HG03135 (cell line): ENCODE measurements around the gene RNASEL.

Experiments used
- ATAC-seq: cut with Tn5 transposase; IDR thresholded peaks from one replicate; pipeline ENCODE4 v1.9.1; 2021; ENCODE audit warnings: mild to moderate bottlenecking, moderate library complexity; ENCODE audit not compliant: unreplicated experiment

Gene RNASEL

DNA sequence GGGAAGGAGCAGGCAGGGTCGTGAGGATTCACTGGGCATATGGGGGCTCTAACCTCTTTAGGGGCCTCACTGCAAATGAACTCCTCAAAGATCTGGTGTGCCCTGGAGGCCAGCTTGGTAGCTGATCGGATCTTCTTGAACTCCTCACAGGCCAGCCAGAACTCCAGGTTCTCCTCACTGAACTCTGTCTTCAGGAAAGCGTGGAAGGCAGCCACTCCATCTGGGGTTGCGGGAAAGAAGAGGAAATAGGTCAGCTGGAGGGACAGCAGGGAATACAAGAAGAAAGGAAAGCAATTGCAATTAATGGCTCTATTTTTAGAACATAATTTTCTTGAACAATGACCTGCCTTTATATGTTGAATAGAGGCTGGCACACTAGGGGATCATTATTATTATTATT lies 12.9 kb upstream of the RNASEL start:
- no peak for ATAC-seq

- ATAC-seq: no peak
These were observed 12.3 kb upstream of the RNASEL start for GRCh38 chr1:182601416-182601786.

DNA sequence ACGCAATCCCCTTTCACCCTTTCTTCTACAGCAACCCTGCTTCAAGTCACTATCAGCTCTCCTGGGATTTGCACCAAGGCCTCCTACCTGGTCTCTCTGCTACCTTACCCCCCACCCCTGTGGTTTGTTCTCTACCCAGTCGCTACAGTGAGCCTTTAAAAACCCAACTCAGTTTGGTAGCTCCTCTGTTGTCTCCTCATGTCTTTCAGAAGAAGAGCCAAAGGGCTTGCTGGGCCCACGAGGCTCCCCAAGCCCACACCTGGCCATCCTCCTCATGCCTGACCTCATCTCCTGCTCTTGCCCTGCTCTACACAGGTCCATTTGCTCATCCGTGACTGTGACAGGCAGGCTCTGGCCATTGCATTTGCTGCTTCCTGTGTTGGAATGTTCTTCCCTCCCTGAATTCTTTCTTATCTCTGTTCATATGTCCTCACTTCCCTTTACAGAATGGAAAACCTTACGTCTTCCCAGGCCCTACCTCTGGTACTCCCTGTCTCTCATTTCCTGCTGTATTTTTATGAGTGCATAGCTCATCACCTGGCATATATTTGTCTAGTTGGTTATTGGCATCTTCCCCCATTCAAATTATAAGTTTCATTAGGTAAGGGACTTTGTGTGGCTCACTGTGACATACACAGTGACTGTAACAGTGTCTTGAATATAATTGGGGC lies 11.8 kb upstream of the RNASEL start:
- ATAC-seq: no peak

GRCh38 chr1:182600036-182600713 lies 11.1 kb upstream of the RNASEL start:
- no peak for ATAC-seq

GRCh38 chr1:182599339-182599738 lies 10.3 kb upstream of the RNASEL start:
- ATAC-seq: no peak

- ATAC-seq: no peak
These were observed 9.2 kb upstream of the RNASEL start for GRCh38 chr1:182598296-182598695.

DNA sequence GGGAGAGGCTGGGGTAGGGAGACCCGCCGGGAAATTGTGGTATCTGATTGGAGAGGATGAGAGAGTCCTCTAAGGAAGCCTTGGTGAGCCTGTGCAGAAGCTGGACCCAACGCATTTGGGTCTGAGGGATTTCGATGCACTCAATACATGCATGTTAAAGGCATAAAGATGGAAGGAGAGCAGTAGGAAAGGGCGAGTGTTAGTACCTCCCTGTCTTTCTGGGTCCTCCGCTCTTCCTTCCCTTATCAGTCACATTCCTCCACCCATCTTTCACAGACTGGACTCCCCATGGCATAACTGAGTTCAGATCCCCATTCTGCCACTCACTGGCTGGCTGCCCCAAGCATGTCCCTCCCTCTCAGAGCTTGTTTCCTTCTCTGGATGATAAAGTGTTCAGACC lies 7.9 kb upstream of the RNASEL start:
- ATAC-seq: no peak

- ATAC-seq: no peak
These were observed 6.7 kb upstream of the RNASEL start for GRCh38 chr1:182595641-182596240.

- no peak for ATAC-seq
These were observed 875 bp upstream of the RNASEL start for GRCh38 chr1:182589931-182590330.

DNA sequence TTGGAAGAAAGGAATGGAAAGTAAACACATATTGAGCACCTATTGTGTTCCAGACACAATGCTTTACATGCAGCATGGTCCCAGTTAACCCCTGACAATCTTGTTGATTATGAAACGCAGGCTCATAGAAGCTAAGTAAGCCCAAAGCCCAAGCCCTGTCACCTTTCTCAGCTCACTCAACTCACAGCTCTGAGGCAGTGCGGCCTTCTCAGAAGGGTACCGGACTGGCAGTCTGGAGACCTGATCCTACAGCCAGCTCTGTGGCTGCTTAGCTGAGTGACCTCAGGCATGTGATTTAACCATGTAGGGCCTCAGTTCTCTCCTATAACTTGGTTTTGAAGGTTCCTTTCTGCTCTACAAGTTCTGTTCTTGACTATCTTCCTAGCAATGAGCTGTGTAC lies 464 bp upstream of the RNASEL start:
- no peak for ATAC-seq

DNA sequence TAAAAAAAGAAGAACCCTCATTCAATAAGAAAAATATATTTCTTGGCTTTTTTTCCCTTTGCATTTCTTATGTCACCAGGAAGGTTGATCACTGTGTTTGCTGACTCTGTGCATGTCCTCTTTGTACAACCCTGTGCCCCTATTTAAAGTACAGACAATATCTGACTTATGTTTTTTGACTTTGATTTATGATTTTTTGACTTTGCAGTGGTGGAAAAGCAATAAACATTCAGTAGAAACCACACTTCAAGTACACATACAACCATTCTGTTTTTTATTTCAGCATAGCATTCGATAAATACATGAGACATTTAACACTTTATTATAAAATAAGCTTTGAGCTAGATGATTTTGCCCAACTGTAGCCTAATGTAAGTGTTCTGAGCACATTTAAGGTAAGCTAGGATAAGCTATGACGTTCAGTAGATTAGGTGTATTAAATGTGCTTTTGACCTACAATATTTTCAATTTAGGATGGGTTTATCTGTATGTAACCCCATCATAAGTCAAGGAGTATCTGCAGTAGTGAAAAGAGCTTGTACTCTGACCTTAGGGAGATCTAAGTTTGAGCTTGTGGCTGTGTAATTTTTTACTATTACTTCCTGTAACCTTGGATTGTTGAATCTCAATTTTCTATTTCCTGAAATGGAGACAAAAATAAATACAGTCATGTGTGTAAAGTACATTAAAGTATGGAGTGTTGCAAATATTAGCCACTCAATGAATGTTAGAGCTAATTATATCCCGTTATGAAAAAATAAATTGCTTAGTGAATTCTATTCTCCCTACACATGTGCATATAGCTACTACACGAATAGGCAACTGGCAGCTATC lies 1.2 kb downstream of the RNASEL start:
- no peak for ATAC-seq

DNA sequence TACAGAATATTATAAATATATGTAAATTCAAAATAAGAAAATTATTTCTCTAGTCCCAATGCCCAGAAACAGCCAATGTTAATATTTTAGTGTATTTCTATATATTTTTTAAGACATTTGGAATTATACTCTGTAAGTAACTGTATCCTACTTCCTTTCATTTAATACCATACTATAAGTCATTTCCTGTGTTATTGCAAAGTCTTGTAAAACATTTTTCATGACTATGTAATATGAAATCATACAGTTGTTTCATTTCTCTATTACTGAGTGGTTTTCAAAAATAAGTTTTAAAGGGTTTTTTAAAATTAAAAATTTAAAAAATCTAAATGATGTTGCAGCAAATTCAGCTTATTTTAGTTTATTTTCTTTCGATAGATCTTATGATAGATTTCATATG lies 2.0 kb downstream of the RNASEL start:
- no peak for ATAC-seq

GRCh38 chr1:182586380-182586779 lies 2.7 kb downstream of the RNASEL start:
- ATAC-seq: no peak

- ATAC-seq: no peak
These were observed 4.3 kb downstream of the RNASEL start for GRCh38 chr1:182584746-182585145.

GRCh38 chr1:182580736-182581135 lies 8.3 kb downstream of the RNASEL start:
- ATAC-seq: no peak

DNA sequence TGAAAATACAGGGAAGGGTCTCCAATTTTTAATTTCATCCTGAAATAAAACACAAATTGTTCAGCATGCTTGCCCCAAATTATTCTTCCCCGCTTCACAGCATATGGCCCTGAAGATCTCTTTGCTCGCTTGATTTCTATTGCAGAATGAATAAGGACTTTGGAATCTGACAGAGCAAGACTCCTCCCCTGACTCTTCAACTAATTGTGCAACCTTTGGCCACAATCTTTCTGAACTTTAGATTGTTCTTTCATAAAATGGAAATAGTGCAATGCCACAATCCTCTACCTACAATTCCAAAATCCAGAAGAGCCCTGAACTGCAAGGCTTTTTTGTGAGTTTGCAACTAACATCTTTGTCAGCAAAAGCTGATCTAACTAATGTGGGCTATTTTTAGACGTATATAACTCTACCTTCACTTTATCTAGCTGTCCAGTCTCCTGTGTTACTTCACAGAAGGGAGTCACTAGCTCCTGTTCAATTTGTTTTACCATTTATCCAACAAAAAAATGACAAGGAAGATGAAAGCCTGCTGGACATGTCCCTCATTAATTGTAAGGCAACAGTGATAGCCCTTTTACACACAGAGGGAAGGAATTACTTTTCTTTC lies 13.4 kb downstream of the RNASEL start:
- no peak for ATAC-seq

DNA sequence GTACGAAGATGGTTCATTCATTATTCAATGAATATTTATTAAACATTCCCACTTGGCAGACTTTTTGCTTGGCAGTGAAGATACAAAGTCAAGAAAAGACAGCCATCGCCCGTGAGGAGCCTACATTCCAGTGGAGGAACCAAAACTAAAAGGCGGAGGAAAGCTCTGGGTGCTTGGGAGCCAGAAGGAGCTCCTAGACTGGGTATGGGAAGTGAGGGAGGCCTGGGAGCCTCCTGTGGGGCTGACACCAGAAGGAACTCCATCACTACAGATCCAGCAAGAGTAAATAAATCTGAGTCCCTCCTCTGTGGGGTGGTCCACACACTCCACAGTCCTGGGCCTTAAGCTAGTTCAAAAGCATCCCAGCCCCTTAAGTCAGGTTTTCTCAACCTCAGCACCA lies 14.9 kb downstream of the RNASEL start:
- ATAC-seq: no peak

DNA sequence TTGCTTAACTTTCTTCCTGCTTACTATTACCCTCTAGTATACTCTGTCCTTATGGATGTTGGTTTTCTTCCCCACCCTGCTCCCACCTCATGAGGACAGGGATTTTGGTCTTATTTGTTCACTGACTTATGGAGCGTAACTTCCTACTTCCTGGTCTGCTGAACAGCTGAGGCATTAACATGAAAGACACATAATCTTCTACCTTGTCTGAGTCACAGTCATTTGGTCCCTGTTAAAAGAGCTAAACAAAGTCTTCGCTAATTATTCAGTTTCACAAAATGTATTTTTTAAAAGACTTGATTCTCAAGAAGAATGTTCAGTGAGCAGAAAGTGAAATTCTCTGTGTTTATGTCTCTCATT lies 18.5 kb downstream of the RNASEL start:
- ATAC-seq: no peak

- ATAC-seq: no peak
These were observed 19.0 kb downstream of the RNASEL start for GRCh38 chr1:182569939-182570610.

DNA sequence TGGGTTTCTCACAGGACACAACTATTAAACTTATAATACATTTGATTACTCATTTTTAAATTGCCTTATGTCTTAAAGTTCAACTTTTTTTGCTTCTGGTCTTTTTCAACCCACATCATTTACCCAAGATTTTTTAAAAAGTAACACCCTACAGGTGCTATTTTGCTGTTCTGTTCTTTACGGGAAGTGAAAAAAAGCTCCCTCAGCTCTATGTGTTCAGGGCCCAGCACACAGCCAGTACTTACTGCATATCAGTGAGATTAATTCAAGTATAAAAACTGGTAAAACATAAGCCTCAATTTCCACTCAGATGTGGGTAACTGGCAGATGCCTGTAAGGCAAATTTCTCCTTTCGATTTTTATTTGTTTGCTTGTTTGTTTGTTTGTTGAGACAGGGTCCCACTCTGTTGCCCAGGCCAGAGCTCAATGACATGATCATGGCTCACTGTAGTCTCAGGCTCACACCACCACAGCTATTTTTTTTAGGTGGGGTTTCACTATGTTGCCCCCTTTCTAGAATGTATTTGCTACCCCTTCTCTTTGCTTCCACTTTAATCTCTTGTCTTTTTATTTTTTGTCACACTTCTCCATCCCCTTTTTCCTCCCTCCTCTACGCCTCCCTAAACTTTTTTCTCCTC lies 20.3 kb downstream of the RNASEL start:
- no peak for ATAC-seq
